ENCODE data around the gene SPTBN1. TPM values are rescaled to one million over a fixed set of nuclear protein-coding genes. Genes with fewer than 3 reads are reported as not detected.

The SPTBN1 gene
- total and polyA plus RNA-seq, 8 donors: 28.7 to 475 (median 193) TPM

DNA sequence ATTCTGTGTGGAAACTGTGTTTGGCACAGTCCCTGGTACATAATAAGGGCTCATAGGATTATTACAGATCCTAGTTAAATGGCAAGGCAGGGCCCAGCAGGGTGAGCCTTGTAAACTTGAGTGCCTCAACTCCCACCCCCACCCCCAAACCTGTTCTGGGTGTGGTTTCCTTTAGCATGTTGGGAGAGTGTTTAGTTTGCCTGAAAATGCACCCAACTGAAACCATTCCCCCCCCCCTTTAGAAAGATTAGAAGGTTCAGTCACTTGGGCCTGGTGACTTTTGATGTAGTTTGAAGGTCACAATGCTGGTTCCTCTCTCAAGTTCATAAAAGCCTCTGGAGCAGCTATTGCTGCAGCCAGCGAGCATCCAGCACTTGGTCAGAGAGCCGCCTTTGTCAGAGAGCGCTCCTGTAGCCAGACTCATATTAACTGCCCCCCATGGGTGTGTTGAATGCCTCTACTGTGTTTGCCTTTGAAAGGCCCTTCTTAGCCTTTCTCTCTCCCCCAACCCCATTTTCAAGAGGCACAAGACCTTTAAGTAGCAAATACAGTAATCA lies 113.7 kb downstream of the SPTBN1 start:
- WGBS, 5 donors: 59 to 73% (median 67%) methylated on average over 1 to 3 of the region's 3 CpGs

DNA sequence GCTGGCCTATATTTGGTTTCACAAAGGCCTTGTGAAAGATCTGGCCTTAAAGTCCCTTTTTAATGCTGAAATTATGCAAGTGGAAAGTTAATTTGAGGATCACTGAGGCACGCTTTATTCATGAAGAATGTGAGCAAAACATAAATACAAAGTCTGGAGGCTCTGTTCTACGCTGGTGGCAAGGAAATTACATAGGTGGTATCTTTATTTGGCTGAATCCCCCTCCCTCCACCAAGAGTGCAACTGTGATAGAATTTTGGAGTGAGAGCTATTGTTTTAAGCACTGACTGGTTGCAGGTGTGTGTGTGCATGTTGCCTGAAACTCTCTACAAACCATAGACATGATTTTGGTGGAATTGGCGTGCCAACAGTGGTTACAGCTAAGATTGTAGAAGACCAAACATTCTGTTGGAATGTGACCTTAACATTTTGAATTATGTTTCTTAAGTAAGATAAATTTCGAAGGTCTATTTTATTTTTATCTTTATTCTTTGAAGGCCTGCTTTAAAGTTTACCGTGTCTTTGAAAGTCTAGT lies 114.3 kb downstream of the SPTBN1 start:
- intact Hi-C loops (cut with DNase I; ENCODE audit: low total_unique reads): no loop called here
- Histone ChIP-seq H3K4me3 (no peak overlapping the region), H3K4me1 (peaks cover 82 to 99% (median 91%) of the 10 kb centered on the region in 4 donors), H3K36me3 (no peaks in the 10 kb centered on the region), H3K27ac (peak overlapping the region; percentile 82 to 94 (median 86)), H3K9me3 (no peaks in the 10 kb centered on the region), H3K27me3 (no peaks in the 10 kb centered on the region)
- no peak for DNase-seq
- 45 to 51% (median 50%) methylated on average over 5 of the region's 5 CpGs for WGBS, 5 donors
- no peak for TF ChIP-seq POLR2AphosphoS5 (IDR thresholded peaks at IDR 0.05)
- TF ChIP-seq POLR2A (IDR thresholded peaks at IDR 0.05): no peak
- TF ChIP-seq, protein P1, sequence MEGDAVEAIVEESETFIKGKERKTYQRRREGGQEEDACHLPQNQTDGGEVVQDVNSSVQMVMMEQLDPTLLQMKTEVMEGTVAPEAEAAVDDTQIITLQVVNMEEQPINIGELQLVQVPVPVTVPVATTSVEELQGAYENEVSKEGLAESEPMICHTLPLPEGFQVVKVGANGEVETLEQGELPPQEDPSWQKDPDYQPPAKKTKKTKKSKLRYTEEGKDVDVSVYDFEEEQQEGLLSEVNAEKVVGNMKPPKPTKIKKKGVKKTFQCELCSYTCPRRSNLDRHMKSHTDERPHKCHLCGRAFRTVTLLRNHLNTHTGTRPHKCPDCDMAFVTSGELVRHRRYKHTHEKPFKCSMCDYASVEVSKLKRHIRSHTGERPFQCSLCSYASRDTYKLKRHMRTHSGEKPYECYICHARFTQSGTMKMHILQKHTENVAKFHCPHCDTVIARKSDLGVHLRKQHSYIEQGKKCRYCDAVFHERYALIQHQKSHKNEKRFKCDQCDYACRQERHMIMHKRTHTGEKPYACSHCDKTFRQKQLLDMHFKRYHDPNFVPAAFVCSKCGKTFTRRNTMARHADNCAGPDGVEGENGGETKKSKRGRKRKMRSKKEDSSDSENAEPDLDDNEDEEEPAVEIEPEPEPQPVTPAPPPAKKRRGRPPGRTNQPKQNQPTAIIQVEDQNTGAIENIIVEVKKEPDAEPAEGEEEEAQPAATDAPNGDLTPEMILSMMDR (IDR thresholded peaks at IDR 0.05): no peak
- no peak for TF ChIP-seq EP300 (IDR thresholded peaks at IDR 0.05)

More for the DNA sequence above, 113.7 kb downstream of the SPTBN1 start:
- peak overlapping the region; percentile 82 to 94 (median 86) for H3K27ac ChIP-seq
- no peaks in the 10 kb centered on the region for H3K9me3 ChIP-seq
- TF ChIP-seq POLR2A (IDR thresholded peaks at IDR 0.05) (no peak), POLR2AphosphoS5 (IDR thresholded peaks at IDR 0.05) (no peak), EP300 (IDR thresholded peaks at IDR 0.05) (no peak)
- TF ChIP-seq, protein P1 (IDR thresholded peaks at IDR 0.05): no peak
- peak overlapping the region in 1 of 4 donors; percentile 14 for H3K4me3 ChIP-seq
- no peaks in the 10 kb centered on the region for H3K36me3 ChIP-seq
- peak; percentile 60 to 90 for DNase-seq
- H3K4me1 ChIP-seq: peaks cover 81 to 99% (median 92%) of the 10 kb centered on the region in 4 donors
- H3K27me3 ChIP-seq: no peaks in the 10 kb centered on the region
- intact Hi-C loops (cut with DNase I; ENCODE audit: low total_unique reads): no loop called here

DNA sequence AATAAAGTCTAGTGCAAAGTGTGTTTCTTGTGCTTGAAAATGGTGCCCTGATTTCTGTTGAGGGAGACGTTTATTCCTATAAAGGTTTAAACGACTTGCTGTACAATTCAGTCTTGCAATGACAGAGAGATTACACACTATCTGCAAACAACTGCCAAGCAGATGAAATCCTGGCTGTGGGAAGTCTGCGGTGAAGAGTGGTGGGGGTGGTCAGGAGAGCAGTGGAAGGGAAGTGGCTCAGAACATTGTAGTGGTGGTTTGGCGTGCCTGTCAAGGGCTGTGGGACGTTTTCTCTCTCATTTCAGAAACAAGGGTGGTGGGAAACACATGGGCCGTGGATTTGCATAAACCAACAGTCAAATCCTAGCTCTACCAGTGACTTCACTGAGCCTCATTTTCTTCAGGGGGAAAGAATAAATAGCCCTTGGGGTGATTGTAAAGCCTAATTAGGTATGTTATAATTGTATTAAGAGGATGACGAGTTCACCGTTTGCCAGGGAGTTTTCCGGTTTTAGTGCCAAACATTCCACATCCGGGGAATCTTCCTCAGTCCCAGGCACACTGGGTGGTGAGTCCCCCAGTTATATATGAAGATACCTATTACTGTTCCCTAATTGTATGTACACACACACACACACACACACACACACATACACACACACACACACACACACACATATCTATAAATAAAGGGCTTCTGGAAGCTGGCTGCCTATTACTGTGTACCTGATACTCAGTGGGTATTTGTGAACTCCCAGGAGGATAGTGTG lies 115.0 kb downstream of the SPTBN1 start:
- H3K9me3 ChIP-seq: no peaks in the 10 kb centered on the region
- H3K27ac ChIP-seq: peak overlapping the region; percentile 82 to 94 (median 86)
- WGBS, 5 donors: 7 to 16% (median 10%) methylated on average over 10 of the region's 10 CpGs
- intact Hi-C loops (cut with DNase I; ENCODE audit: low total_unique reads): no loop called here
- TF ChIP-seq EP300 (IDR thresholded peaks at IDR 0.05) (no peak), POLR2AphosphoS5 (IDR thresholded peaks at IDR 0.05) (peak in 2 of 3 donors; percentile 60 to 73)
- TF ChIP-seq, protein P1 (IDR thresholded peaks at IDR 0.05): no peak
- H3K4me3 ChIP-seq: no peak overlapping the region
- H3K27me3 ChIP-seq: no peaks in the 10 kb centered on the region
- no peaks in the 10 kb centered on the region for H3K36me3 ChIP-seq
- H3K4me1 ChIP-seq: peaks cover 85 to 99% (median 94%) of the 10 kb centered on the region in 4 donors
- peak; percentile 64 to 84 for DNase-seq

DNA sequence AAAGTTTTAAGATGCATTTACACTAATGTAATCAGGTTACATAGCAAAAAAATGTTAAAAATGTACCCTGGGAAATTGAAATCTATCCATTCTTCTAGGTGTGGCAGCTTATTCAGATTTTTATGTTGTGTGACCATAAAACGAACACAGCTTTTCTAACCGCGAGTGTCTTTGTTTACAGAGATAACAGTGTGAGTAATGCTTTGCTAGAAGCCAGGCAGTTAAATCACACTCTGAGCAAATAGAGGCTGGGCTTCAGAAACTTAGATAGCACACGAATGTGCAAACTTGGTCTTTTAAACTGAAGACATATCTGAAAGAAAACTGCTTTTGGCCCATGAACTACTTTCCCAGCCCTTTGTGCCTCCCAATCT lies 116.1 kb downstream of the SPTBN1 start:
- peak in 1 of 2 donors; percentile 92 for DNase-seq
- H3K36me3 ChIP-seq: no peaks in the 10 kb centered on the region
- intact Hi-C loops (cut with DNase I; ENCODE audit: low total_unique reads): no loop called here
- H3K9me3 ChIP-seq: no peaks in the 10 kb centered on the region
- no peak overlapping the region for H3K4me3 ChIP-seq
- peak overlapping the region; percentile 82 to 95 (median 86) for H3K27ac ChIP-seq
- no peaks in the 10 kb centered on the region for H3K27me3 ChIP-seq
- TF ChIP-seq EP300 (IDR thresholded peaks at IDR 0.05) (no peak), POLR2AphosphoS5 (IDR thresholded peaks at IDR 0.05) (peak in 2 of 3 donors; percentile 78 to 82)
- WGBS, 5 donors: 1 to 5% (median 3%) methylated on average over 4 of the region's 4 CpGs
- H3K4me1 ChIP-seq: peaks cover 89 to 99% (median 95%) of the 10 kb centered on the region in 4 donors

Measured in stomach (tissue), 9 donors.